Measurements from ENCODE around the gene KLF13.

Gene KLF13

GRCh38 chr15:31404345-31404744, 77.7 kb downstream of the KLF13 start:
- H3K27me3 Mint-ChIP-seq = peaks cover 7% of the 10 kb centered on the region
- peaks cover 19% of the 10 kb centered on the region for H3K9me3 Mint-ChIP-seq
- peaks cover 52% of the 10 kb centered on the region for H3K4me1 Mint-ChIP-seq (ENCODE audit: low read depth)
- H3K4me3 Mint-ChIP-seq = no peak overlapping the region
- intact Hi-C loops (cut with micrococcal nuclease) = no loop called here
- no peaks in the 10 kb centered on the region for H3K36me3 Mint-ChIP-seq (ENCODE audit: low read depth)
- H3K27ac Mint-ChIP-seq = no peak overlapping the region

- Mint-ChIP-seq H3K4me3 (no peak overlapping the region), H3K36me3 (ENCODE audit: low read depth) (no peaks in the 10 kb centered on the region), H3K27ac (no peak overlapping the region), H3K4me1 (ENCODE audit: low read depth) (peaks cover 44% of the 10 kb centered on the region), H3K27me3 (peaks cover 5% of the 10 kb centered on the region), H3K9me3 (peaks cover 24% of the 10 kb centered on the region)
- intact Hi-C loops (cut with micrococcal nuclease) = no loop called here
Observed at GRCh38 chr15:31405200-31405920, 78.7 kb downstream of the KLF13 start.

- H3K9me3 Mint-ChIP-seq = peaks cover 24% of the 10 kb centered on the region
- intact Hi-C loops (cut with micrococcal nuclease) = no loop called here
- no peaks in the 10 kb centered on the region for H3K36me3 Mint-ChIP-seq (ENCODE audit: low read depth)
- H3K4me3 Mint-ChIP-seq = no peak overlapping the region
- no peak overlapping the region for H3K27ac Mint-ChIP-seq
- H3K4me1 Mint-ChIP-seq (ENCODE audit: low read depth) = peaks cover 33% of the 10 kb centered on the region
- no peaks in the 10 kb centered on the region for H3K27me3 Mint-ChIP-seq
Observed at GRCh38 chr15:31407376-31407775, 80.7 kb downstream of the KLF13 start.

- no peak overlapping the region for H3K4me3 Mint-ChIP-seq
- H3K36me3 Mint-ChIP-seq (ENCODE audit: low read depth) = no peaks in the 10 kb centered on the region
- peaks cover 37% of the 10 kb centered on the region for H3K4me1 Mint-ChIP-seq (ENCODE audit: low read depth)
- no peaks in the 10 kb centered on the region for H3K27me3 Mint-ChIP-seq
- intact Hi-C loops (cut with micrococcal nuclease) = no loop called here
- peaks cover 24% of the 10 kb centered on the region for H3K9me3 Mint-ChIP-seq
- H3K27ac Mint-ChIP-seq = no peak overlapping the region
Observed at GRCh38 chr15:31407851-31408250, 81.2 kb downstream of the KLF13 start.

GRCh38 chr15:31408724-31409123, 82.1 kb downstream of the KLF13 start:
- H3K4me3 Mint-ChIP-seq = no peak overlapping the region
- peaks cover 24% of the 10 kb centered on the region for H3K9me3 Mint-ChIP-seq
- no peaks in the 10 kb centered on the region for H3K27me3 Mint-ChIP-seq

GRCh38 chr15:31409171-31409570, 82.5 kb downstream of the KLF13 start:
- peaks cover 39% of the 10 kb centered on the region for H3K4me1 Mint-ChIP-seq (ENCODE audit: low read depth)
- peaks cover 20% of the 10 kb centered on the region for H3K9me3 Mint-ChIP-seq
- no peaks in the 10 kb centered on the region for H3K36me3 Mint-ChIP-seq (ENCODE audit: low read depth)
- intact Hi-C loops (cut with micrococcal nuclease) = no loop called here
- no peaks in the 10 kb centered on the region for H3K27me3 Mint-ChIP-seq
- no peak overlapping the region for H3K4me3 Mint-ChIP-seq
- H3K27ac Mint-ChIP-seq = no peak overlapping the region

More at GRCh38 chr15:31408724-31409123, 82.1 kb downstream of the KLF13 start:
- H3K36me3 Mint-ChIP-seq (ENCODE audit: low read depth) = no peaks in the 10 kb centered on the region
- no peak overlapping the region for H3K27ac Mint-ChIP-seq
- peaks cover 39% of the 10 kb centered on the region for H3K4me1 Mint-ChIP-seq (ENCODE audit: low read depth)
- intact Hi-C loops (cut with micrococcal nuclease) = no loop called here

- no peak overlapping the region for H3K4me3 Mint-ChIP-seq
- intact Hi-C loops (cut with micrococcal nuclease) = no loop called here
- H3K9me3 Mint-ChIP-seq = peaks cover 17% of the 10 kb centered on the region
Observed at GRCh38 chr15:31412824-31413223, 86.2 kb downstream of the KLF13 start.

GRCh38 chr15:31415201-31415600, 88.6 kb downstream of the KLF13 start:
- H3K36me3 Mint-ChIP-seq (ENCODE audit: low read depth) = no peaks in the 10 kb centered on the region
- no peak overlapping the region for H3K4me3 Mint-ChIP-seq
- H3K27ac Mint-ChIP-seq = no peak overlapping the region
- intact Hi-C loops (cut with micrococcal nuclease) = no loop called here
- H3K9me3 Mint-ChIP-seq = peaks cover 19% of the 10 kb centered on the region
- H3K4me1 Mint-ChIP-seq (ENCODE audit: low read depth) = peaks cover 7% of the 10 kb centered on the region
- H3K27me3 Mint-ChIP-seq = no peaks in the 10 kb centered on the region

More at GRCh38 chr15:31412824-31413223, 86.2 kb downstream of the KLF13 start:
- peaks cover 14% of the 10 kb centered on the region for H3K4me1 Mint-ChIP-seq (ENCODE audit: low read depth)
- no peak overlapping the region for H3K27ac Mint-ChIP-seq
- no peaks in the 10 kb centered on the region for H3K27me3 Mint-ChIP-seq
- H3K36me3 Mint-ChIP-seq (ENCODE audit: low read depth) = no peaks in the 10 kb centered on the region

GRCh38 chr15:31419820-31420219, 93.2 kb downstream of the KLF13 start:
- Mint-ChIP-seq H3K4me3 (no peak overlapping the region), H3K27me3 (no peaks in the 10 kb centered on the region), H3K4me1 (ENCODE audit: low read depth) (no peaks in the 10 kb centered on the region), H3K27ac (no peak overlapping the region), H3K36me3 (ENCODE audit: low read depth) (no peaks in the 10 kb centered on the region), H3K9me3 (peaks cover 24% of the 10 kb centered on the region)
- intact Hi-C loops (cut with micrococcal nuclease) = no loop called here

- H3K9me3 Mint-ChIP-seq = no peaks in the 10 kb centered on the region
- no peak overlapping the region for H3K4me3 Mint-ChIP-seq
- intact Hi-C loops (cut with micrococcal nuclease) = no loop called here
- no peaks in the 10 kb centered on the region for H3K27me3 Mint-ChIP-seq
- H3K36me3 Mint-ChIP-seq (ENCODE audit: low read depth) = no peaks in the 10 kb centered on the region
- H3K27ac Mint-ChIP-seq = no peak overlapping the region
- peaks cover 37% of the 10 kb centered on the region for H3K4me1 Mint-ChIP-seq (ENCODE audit: low read depth)
Observed at GRCh38 chr15:31427411-31427810, 100.8 kb downstream of the KLF13 start.
